GM18858 (cell line): ENCODE data around the gene QKI.
"Not testable (repeated sequence)": the region's sequence is repeated elsewhere in the genome, so short reads cannot be mapped to it uniquely, and the experiment has no call there.

Experiments
- ATAC-seq: cut with Tn5 transposase; IDR thresholded peaks from one replicate; pipeline ENCODE4 v1.9.1; 2021; ENCODE audit not compliant: unreplicated experiment

QKI gene

DNA sequence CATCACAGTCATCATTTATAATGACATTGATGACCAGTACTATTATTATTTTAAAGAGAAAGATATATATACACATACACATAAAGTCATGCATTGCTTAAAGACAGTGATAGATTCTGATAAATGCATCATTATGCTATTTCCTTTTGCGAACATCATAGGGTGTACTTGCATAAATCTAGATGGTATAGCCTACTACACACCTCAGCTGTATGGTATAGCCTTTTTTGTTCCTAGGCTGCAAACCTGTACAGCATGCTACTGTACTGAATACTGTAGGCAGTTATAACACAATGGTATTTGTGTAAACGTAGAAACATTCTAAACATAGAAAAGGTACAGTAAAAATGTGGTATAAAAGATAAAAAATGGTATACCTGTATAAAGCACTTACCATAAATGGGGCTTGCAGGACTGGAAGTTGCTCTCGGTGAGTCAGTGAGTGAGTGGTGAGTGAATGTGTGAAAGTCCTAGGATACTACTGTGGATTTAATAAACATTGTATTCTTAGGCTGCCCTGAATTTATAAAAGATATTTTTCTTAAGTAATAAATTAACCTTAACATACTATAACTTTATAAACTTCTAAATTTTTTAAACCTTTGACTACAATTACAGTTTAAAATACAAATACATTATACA lies 23.9 kb downstream of the QKI start:
- ATAC-seq, result no peak

DNA sequence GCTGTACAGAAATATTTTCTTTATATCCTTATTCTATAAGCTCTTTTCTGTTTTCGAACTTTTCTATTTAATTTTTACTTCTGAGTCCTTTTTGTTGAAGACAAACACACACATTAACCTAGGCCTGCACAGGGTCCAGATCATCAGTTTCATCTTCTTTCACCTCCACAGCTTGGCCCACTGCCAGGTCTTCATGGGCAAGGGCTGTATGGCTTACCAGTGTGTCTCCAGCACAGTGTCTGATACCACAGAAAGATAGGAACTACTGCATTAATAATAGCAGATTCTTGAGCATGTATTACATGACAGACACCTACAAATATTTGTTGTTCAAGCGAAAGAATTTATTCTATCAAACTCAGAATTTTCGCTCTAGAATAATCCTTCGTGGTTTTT lies 24.4 kb downstream of the QKI start:
- ATAC-seq, result no peak

DNA sequence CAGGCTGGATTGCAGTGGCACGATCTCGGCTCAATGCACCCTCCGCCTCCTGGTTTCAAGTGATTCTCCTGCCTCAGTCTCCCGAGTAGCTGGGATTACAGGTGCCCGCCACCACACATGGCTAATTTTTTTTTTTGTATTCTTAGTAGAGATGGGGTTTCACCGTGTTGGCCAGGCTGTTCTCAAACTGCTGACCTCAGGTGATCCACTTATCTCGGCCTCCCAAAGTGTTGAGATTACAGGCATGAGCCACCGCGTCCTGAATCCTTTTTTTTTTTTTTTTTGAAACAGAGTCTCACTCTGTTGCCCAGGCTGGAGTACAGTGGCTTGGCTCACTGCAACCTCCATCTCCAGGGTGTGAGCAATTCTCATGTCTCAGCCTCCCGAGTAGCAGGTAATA lies 24.9 kb downstream of the QKI start:
- not testable (repeated sequence) for ATAC-seq

DNA sequence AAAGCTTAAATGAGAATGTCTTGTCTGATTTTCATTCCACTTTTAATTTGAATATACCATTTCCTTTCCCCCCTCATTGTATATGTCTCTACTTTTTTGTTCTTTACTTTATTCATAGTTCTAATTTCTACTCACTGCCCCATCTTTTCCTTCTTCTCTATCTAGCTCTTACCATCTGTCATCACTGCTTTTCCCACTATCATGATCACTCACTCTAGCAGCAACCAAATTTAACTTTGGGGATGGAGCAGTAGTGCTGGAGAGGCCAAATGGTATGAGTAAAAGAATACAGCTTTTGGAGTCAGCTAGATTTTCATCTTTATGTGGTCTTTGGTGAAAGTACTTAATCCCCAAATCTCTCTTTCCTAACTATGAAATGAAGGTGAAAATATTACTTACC lies 25.5 kb downstream of the QKI start:
- ATAC-seq, result no peak

DNA sequence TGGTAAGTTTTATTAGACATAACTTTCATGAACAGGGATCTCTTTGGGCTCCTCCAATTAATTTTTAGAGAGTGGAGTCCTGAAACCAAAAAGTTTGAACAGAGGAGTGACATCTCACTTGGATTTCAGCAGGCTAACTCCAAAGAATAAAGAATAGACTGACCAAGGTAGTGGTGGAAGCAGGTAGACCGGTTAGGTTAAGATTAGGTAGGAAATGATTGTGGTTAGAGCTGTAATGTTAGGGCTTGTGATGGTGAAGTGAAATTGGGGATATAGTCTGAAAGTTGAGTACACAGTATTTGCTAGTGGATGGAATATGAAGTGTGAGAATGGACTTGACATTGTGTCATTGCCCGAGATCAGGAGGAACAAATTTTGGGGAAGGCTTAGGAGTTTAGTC lies 27.8 kb downstream of the QKI start:
- ATAC-seq, result no peak

DNA sequence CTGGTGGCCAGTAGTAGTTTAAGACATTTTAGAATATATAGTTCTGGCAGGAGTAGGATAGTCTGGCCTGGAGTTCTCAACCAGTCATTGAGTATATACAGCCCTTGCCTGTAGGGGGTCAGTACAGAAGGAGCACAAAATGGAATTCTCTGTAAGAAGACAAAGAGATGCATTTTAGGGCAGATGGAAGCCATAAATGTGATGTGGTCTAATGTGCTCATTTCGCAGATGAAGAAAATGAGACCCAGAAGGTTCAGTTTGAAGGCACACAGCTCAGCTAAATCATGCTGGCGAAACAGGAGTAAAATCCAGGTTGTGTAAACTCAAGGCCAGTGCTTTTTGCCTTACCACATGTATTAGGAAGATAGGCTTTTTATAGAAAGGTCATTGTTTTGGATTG lies 29.6 kb downstream of the QKI start:
- no peak for ATAC-seq

DNA sequence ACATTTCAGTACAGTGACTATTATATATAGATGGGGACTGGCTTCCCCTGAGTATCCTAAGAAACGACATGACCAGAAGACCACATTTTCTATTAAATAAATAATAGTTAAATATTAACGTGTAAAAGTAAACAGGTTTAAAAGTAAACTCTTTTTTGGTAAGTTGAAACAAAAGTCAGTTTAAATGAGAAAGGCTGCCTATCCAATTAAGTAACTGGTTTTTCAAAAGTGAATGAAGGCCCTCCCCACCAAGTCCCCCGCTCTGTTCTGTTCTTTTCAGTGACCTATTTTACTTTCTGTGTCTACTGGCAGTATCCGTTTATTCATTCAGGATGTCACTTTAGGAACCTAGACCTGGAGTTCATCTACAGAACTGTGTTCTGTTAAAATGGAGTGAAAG lies 32.0 kb downstream of the QKI start:
- ATAC-seq, result no peak

DNA sequence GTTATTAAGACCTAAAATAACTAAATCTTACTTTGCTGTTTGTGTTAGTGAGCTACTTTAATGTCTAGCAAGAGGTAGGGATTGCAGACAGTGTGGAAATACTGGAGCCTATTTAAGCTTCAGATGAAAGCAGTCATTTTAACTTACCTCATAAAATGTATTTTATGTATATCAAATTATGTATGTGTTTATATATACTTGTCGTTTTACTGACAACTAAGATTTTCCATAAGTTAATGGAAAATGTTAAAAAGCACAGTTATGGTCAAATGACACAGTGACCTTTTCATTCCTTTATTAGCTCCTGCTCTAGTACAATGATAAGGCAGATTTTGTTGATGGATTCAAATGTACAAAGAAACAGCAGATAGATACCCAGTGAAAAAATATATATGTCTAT lies 34.6 kb downstream of the QKI start:
- no peak for ATAC-seq

DNA sequence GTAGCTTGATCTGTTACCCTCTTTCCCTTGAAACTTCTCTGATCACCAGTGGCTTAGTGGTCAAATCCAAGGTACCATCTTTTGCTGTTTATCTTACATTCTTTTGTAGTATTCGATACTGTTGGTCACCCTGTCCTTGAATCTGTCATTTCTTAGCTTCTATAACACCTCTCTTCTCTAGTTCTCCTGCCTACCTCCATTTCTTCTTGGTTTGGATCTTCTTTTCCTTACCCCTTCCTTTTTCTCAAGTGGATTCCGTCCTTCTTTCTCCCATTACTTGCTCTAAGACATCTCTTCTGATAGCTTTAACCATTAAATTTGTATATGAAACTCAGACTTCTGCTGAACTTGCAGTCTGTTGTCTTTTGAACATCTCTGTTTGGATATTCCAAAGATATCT lies 39.9 kb downstream of the QKI start:
- no peak for ATAC-seq

DNA sequence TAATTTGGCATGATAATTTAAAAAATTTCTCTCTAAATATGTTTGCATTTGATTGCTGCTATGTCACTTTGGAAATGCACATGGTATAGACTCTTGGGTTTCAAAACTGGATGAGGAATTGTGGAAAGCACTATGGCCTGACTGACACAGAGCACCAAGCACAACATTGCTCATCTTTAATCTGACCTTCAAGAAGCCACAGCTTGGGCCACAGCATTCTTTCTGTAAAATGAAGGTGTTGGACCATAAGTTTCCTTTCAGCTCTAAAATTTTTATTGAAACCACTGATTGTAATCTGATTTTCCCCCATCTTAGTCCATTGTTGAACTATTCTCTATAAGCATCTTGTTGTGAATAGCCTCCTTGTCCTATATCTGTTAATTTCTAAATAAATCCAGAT lies 41.0 kb downstream of the QKI start:
- ATAC-seq, result no peak

DNA sequence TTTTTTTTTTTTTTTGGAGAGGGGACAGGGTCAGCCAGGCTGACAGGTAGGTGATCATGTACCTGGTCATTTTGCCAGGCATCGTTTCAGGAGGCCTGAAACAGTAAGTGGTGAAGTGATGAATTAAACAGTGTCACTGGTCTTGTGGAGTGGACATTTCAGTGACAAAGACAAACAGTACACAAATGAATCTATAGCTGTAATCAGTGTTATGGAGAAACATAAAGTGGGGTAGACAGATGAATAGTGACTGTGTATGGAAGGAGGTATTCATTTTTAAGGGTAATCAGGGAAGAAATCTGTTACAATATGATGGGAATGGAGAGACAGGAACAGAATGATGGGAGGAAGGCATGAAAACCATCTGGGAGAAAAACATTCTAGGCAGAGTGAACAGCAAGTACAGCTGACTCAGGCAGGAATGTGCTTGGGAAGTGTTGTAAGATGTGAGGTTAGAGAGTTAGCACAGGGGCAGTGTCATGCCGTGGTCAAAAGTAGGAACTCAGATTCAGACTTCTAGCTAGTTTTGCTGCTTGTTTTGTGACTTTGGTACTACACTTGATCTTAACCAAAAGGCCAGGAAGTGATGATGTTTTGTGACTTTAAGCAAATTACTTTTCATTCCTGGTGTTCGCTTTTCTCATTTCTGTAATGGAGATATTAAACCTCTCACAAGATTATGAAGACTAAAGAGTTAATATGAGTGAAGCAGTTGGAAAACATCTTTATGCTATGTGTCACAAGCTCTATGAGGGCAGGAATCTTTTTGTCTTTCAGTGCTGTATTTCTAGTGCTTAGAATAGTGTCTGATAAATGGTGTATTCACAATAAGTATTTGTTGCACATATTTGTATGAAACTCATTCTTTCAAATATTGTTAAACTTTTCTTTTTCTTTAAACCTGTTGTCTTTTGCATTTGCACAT lies 43.4 kb downstream of the QKI start:
- no peak for ATAC-seq

DNA sequence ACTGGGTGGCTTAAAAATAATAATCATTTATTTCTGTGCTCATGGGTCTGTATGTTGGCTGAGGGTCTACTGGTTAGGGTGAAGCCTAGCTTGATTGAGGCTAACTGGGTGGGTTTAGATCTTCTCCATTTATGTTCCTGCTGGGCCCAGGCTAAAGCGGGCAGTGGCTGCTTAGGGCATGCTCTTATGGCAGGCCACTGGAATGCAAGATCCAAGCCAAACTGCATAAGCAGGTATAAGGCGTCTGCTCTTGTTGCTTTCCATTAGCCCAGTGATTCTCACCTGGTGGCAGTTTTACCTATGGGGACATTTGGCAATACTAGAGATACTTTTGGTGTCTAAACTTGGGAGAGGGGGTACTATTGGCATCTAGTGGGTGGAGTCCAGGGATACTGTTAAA lies 44.5 kb downstream of the QKI start:
- no peak for ATAC-seq

DNA sequence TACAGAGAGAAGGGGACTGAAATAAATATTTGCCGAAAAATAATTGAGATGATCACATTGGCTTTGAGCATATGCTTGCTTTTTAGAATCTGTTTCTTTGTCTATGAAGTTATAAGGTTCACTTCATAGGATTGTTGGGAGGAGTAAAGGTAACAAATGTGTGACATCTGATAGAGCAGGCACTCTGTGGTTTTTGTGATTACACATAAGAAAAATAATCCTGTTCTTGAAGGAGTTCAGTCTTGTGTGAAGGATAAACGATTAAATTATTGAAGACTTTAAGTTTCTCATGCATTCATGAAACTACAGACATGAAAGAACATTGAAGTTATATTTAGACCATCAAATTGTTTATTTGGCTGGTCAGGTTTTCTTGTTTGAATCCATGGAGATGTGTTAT lies 45.0 kb downstream of the QKI start:
- no peak for ATAC-seq

DNA sequence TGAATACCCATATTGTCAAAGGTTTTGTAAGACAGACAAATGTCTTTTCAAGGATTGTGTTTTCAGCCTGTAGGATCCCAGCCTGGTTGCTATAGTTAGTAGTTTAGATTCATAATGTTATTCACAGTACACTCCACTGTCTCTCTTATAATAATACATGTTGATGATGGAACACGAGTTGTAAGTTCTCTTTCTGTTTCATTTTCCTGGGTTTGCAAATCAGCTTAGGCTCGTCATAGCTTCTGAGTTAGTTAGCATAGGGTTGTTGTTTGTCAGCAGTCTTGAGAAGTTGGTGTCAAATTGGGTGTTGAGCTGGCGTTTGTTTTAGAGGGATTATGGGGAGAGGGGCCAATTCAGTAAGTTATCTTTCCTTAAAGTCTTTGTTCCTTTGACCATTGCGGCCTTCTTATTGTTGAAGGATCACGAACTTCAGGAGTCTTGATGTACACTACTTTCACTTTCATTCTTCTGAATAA lies 45.8 kb downstream of the QKI start:
- ATAC-seq, result peak; percentile 88

DNA sequence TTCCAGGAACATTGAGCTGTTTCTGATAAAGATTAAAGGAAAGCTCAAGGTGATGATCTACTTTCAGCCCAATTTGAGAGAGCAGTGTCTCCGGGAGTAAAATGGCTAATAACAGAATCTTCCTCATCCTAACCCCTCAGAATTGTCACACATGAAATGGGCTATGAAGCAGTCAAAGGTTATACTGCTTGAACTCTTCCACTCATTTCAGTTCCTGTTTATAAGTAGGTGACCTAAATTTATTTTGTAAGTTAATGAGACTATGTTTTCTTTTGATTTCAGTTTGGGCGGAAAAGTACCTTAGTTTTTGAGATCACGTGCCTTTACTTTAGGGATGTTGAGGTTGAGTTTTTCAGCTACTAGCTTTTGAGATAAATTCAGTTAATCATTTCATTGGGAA lies 47.2 kb downstream of the QKI start:
- ATAC-seq, result no peak

DNA sequence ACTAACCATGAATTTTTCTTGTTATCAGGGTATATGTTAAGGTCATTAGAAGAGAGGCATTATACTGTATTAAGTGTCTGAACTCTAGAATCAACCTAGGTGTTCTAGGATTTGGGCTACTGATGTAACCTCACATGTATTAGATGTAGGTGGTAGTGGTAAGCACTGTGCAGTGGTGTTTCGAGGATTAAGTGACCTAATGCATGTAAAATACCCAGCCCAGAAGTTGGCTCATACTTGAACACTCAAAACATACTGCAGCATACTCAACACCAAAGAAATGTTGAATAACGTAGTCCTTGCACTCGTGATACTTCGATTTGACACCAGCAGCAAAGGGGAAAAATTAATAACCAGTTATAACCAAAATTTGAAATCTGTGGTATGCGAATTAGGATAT lies 48.7 kb downstream of the QKI start:
- no peak for ATAC-seq

DNA sequence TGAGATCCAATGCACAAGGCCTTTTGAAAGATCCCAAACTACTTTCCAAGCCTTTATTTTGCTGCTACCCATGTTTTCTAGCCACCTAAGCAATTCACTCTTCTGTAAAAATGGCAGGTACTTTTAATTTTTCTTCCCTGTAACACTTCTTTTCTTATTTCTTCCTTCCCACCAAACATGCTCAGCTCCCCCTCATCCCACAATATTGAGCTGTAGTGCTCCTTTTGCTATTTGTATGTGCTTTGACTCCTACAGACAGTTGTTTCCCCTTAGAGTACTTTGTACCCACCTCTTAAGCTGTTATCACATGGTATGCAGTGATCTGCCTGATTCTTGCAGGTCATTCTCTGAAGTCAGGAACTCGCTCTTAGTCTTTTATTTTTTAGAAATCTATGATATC lies 49.3 kb downstream of the QKI start:
- ATAC-seq, result no peak

DNA sequence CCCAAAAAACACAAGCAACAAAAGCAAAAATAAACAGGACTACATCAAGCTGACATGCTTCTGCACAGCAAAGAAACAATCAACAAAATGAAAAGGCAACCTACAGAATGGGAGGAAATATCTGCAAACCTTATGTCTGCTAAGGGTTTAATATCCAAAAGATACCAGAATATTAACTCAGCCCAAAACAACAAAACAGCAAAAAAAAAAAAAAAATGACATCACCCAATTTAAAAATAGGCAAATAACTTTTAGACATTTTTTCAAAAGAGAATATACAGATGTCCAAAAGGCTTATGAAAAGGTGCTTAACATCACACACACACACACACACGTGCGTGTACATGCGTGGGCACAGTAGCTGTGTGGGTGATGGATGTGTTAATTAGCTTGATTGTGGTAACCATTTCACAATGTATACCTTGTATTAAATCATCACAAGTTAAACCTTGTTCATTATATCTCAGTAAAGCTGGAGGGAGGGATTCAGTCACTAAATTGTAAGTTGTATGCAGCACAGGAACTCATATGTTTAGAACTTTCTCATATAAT lies 52.4 kb downstream of the QKI start:
- no peak for ATAC-seq

DNA sequence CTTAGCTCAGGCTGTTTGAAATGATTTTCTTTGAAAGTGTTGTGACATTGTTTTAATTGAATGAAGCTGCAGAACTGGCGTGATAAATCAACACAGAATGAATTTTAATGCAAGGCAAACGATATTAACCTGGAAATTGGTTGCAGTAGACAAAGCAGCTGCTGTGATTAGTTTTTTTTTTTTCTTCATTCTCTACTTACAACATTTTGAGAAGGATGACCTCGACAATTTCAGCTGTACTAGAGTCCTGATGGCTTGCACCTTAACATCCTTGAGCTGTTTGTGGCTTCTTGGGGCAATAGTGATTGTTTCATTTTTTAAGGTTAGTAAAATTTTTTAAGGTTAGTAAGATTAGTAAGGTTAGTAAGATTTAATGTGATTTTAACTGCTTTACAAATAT lies 54.2 kb downstream of the QKI start:
- ATAC-seq, result no peak

DNA sequence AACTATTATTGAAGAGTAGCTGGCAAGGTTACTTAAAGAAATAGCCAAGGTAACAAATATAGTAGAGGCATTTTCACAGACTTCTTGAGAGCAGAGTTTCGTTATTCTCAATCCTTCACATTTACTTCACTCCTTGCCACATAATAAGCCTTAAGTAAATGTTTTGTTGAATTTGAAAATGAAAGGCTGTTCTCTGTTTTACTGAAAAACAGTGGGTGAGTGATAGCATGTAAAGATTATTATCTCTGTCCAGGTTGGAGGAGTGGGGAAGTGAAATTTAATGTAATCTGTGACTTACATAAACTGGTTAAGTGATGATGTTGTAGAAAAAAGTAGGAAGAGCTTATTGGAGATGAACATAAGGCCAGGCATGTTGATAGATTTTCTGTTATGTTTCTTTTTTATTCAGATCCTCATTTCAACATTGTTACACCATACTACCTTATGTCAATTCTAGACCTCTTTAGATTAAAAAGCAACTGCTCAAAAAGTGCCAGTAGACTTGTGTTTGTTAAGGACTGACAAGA lies 55.0 kb downstream of the QKI start:
- ATAC-seq, result no peak

DNA sequence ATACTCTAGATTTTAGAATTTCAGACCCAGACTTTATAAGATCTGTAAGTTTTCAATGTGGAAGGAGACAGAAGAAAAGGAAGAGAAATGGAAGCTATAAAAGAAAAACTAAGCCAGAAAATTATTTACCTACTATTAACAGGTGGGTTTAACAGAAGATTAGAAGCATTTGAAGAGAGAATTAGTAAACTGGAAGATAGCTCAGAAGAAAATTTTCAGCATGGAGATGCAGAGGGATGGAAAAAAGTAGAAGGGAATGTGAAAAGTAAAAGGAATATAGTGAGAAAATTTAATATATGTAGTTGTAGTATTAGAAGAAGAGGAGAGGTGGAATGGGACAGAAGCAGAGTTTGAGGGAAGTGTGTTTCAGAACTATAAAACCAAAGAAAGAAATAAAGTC lies 56.1 kb downstream of the QKI start:
- no peak for ATAC-seq

DNA sequence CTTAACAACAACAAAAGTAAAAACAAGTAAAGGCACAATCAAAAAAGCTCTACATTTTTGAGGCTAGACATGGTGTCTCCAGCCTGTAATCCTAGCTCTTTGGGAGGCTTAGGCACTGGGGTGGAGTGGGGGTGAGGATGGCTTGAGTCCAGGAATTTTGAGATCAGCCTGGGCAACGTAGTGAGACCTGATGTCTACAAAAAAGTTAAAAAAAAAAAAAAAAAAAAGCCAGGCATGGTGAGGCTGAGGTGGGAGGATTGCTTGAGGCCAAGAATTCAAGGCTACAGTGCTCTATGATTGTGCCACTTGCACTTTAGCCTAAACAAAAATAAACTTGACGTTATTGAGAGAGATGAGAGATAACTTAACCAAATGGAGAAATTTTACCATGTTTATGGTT lies 60.1 kb downstream of the QKI start:
- no peak for ATAC-seq
